Urinary bladder (tissue), 4 donors: ENCODE results near the gene RIPOR3. TPM values are rescaled to one million over a fixed set of nuclear protein-coding genes. Genes with fewer than 3 reads are reported as not detected.
"Not testable (repeated sequence)": the region's sequence is repeated elsewhere in the genome, so short reads cannot be mapped to it uniquely, and the experiment has no call there.

Experiments
- DNase-seq: peaks from one replicate; pipeline ENCODE4 v3.0.0-alpha.2; 2015; ENCODE audit errors: extremely low spot score
- H3K27ac ChIP-seq: one replicate; pipeline ENCODE4 v1.5.1; 2013; ENCODE audit warnings: low read depth, mild to moderate bottlenecking, moderate library complexity
- H3K36me3 ChIP-seq: one replicate; pipeline ENCODE4 v1.6.1; 2013; ENCODE audit warnings: mild to moderate bottlenecking, moderate library complexity; ENCODE audit not compliant: insufficient read depth
- H3K4me1 ChIP-seq: one replicate; pipeline ENCODE4 v1.6.1; 2013; ENCODE audit warnings: mild to moderate bottlenecking, moderate library complexity; ENCODE audit not compliant: insufficient read depth
- H3K4me3 ChIP-seq: one replicate; pipeline ENCODE4 v1.5.1; 2013; ENCODE audit warnings: low read depth, low read length
- WGBS: extraction: QIAGEN DNeasy Blood & Tissue Kit; methylation state at CpG from one replicate; pipeline ENCODE4 v1.1.7; 2013; 5-methylcytosine and 5-hydroxymethylcytosine counted together
- polyA plus RNA-seq: library from polyadenylated mRNA; stranded (reverse); fragments of 200-250 nt; gene quantifications from one replicate; pipeline ENCODE4 v1.2.3, GENCODE V29; 2013
- total RNA-seq: library from RNA; depleted of rRNA; stranded (reverse); fragments of >200 nt; gene quantifications from one replicate; pipeline ENCODE4 v1.2.3, GENCODE V29; 2014
- donor health status: healthy with polysubstance abuse.
- donor health status: healthy.

Gene RIPOR3
- total and polyA plus RNA-seq, 2 donors = 8.2 to 15.0 TPM

- WGBS = 84% methylated on average over 4 of the region's 4 CpGs
- no peaks in the 10 kb centered on the region for H3K4me1 ChIP-seq
- no peak overlapping the region for H3K27ac ChIP-seq
- no peak overlapping the region for H3K4me3 ChIP-seq
- H3K36me3 ChIP-seq = no peaks in the 10 kb centered on the region
- no peak for DNase-seq
Observed at GRCh38 chr20:50704514-50704913, 13.2 kb upstream of the RIPOR3 start.

GRCh38 chr20:50703651-50704438 is 12.5 kb upstream of the RIPOR3 start:
- not testable (repeated sequence) for H3K4me3 ChIP-seq, H3K36me3 ChIP-seq, H3K4me1 ChIP-seq, DNase-seq, H3K27ac ChIP-seq
- WGBS = 87% methylated on average over 9 of the region's 9 CpGs

GRCh38 chr20:50701041-50701963 is 10.0 kb upstream of the RIPOR3 start:
- no peak overlapping the region for H3K27ac ChIP-seq
- H3K4me3 ChIP-seq = no peak overlapping the region
- 78% methylated on average over 11 of the region's 11 CpGs for WGBS
- no peaks in the 10 kb centered on the region for H3K4me1 ChIP-seq
- DNase-seq = no peak
- H3K36me3 ChIP-seq = no peaks in the 10 kb centered on the region

- H3K36me3 ChIP-seq = no peaks in the 10 kb centered on the region
- H3K4me1 ChIP-seq = no peaks in the 10 kb centered on the region
- 96% methylated on average over 5 of the region's 5 CpGs for WGBS
- H3K27ac ChIP-seq = no peak overlapping the region
- H3K4me3 ChIP-seq = no peak overlapping the region
- no peak for DNase-seq
Observed at GRCh38 chr20:50699688-50700087, 8.3 kb upstream of the RIPOR3 start.

- DNase-seq, H3K4me3 ChIP-seq: not testable (repeated sequence)
Observed at GRCh38 chr20:50698255-50698654, 6.9 kb upstream of the RIPOR3 start.

GRCh38 chr20:50695135-50695872 is 4.0 kb upstream of the RIPOR3 start:
- DNase-seq = no peak
- Histone ChIP-seq H3K27ac (no peak overlapping the region), H3K4me1 (no peaks in the 10 kb centered on the region), H3K4me3 (no peak overlapping the region), H3K36me3 (no peaks in the 10 kb centered on the region)
- WGBS = 76% methylated on average over 9 of the region's 9 CpGs

More at GRCh38 chr20:50698255-50698654, 6.9 kb upstream of the RIPOR3 start:
- not testable (repeated sequence) for H3K36me3 ChIP-seq, H3K4me1 ChIP-seq, H3K27ac ChIP-seq
- 96% methylated on average over 7 of the region's 7 CpGs for WGBS

GRCh38 chr20:50694379-50695134 is 3.2 kb upstream of the RIPOR3 start:
- WGBS = 86% methylated on average over 9 of the region's 9 CpGs
- Histone ChIP-seq H3K4me3 (no peak overlapping the region), H3K27ac (no peak overlapping the region), H3K4me1 (no peaks in the 10 kb centered on the region), H3K36me3 (no peaks in the 10 kb centered on the region)
- DNase-seq = no peak

DNA sequence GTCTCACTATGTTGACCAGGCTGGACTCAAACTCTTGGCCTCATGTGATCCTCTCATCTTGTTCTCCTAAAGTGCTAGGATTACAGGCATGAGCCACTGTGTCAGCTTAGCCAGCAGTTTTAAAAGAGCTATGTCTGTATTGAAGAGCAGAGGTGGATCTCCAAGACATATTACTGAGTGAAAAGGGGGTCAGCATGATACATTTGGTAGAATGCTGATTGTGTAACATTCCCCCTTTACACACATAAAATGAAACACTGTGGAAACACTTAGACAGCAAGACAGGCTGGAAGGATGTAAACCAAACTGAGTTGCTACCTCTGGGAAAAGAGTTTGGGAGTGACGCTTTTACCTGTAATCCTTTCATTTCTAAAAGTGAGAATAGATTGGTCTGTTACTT is 1.7 kb upstream of the RIPOR3 start:
- WGBS = 99% methylated on average over 1 of the region's 1 CpG
- H3K27ac ChIP-seq = no peak overlapping the region
- no peaks in the 10 kb centered on the region for H3K36me3 ChIP-seq
- no peak for DNase-seq
- no peaks in the 10 kb centered on the region for H3K4me1 ChIP-seq
- H3K4me3 ChIP-seq = no peak overlapping the region

DNA sequence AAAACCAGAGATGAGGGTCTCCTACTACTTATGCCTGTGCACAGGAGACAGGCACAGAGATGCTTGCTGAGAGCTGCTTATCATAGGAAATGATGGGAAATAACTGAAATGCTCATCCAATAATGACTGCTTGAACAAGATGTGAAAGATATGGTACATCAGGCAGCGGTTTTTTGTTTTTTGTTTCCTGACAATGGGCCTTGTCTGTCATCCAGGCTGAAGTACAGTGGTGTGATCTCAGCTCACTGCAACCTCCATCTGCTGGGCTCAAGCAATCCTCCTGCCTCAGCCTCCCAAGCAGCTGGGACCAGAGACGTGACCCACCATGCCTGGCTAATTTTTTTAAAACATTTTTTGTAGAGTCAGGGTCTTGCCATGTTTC is 1.2 kb upstream of the RIPOR3 start:
- H3K27ac ChIP-seq = no peak overlapping the region

GRCh38 chr20:50691573-50692551 is 520 bp upstream of the RIPOR3 start:
- Histone ChIP-seq H3K27ac (no peak overlapping the region), H3K36me3 (no peaks in the 10 kb centered on the region), H3K4me3 (peak overlapping the region; percentile 51), H3K4me1 (no peaks in the 10 kb centered on the region)
- DNase-seq = no peak
- WGBS = 45% methylated on average over 23 of the region's 23 CpGs

More for the DNA sequence above, 1.2 kb upstream of the RIPOR3 start:
- Histone ChIP-seq H3K4me1 (no peaks in the 10 kb centered on the region), H3K36me3 (no peaks in the 10 kb centered on the region), H3K4me3 (no peak overlapping the region)
- 94% methylated on average over 2 of the region's 2 CpGs for WGBS
- DNase-seq = no peak

- Histone ChIP-seq H3K4me1 (no peaks in the 10 kb centered on the region), H3K4me3 (peak overlapping the region; percentile 51), H3K36me3 (no peaks in the 10 kb centered on the region), H3K27ac (no peak overlapping the region)
- DNase-seq = no peak
- WGBS = 53% methylated on average over 10 of the region's 10 CpGs
Observed at GRCh38 chr20:50689864-50690649, 1.3 kb downstream of the RIPOR3 start.
